ENCODE results near the gene OLFML2B. TPM values are rescaled to one million over a fixed set of nuclear protein-coding genes. Genes with fewer than 3 reads are reported as not detected.

The OLFML2B gene
- total RNA-seq, 1 donor from 2014 or later = 1.8 TPM

DNA sequence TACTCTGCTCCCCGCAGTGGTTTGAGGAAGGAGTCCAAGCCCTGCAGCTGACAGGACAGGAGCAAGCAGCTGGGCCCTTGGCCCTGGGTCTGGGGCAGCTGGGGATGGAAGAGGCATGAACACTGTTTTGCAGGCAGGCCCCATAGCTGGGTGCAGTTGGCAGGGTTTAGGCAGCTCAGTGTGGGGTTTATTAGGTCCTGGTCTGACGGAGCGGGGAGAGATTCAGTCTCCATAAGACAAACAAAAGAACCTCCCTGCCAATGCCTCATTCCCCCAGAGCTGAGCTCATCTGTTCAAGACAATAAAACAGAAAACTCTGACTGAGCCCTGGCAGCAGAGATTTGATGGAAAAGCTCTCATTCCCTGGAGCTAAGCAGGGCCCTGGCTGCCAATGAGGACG, 37.3 kb downstream of the OLFML2B start:
- Mint-ChIP-seq H3K27me3 (no peaks in the 10 kb centered on the region), H3K4me3 (ENCODE audit: low read depth) (no peak overlapping the region)

GRCh38 chr1:161985301-161985822, 38.3 kb downstream of the OLFML2B start:
- no peaks in the 10 kb centered on the region for H3K27me3 Mint-ChIP-seq
- H3K36me3 Mint-ChIP-seq (ENCODE audit: insufficient read depth) = no peaks in the 10 kb centered on the region
- no peak overlapping the region for H3K4me3 Mint-ChIP-seq (ENCODE audit: low read depth)
- no peak for TF ChIP-seq CTCF (IDR thresholded peaks at IDR 0.05; ENCODE audit: unreplicated experiment)
- no peaks in the 10 kb centered on the region for H3K4me1 Mint-ChIP-seq (ENCODE audit: low read depth)
- H3K27ac Mint-ChIP-seq = no peak overlapping the region
- DNase-seq (ENCODE audit: low spot score, unreplicated experiment) = no peak
- H3K9me3 Mint-ChIP-seq (ENCODE audit: low read depth) = peaks cover 3% of the 10 kb centered on the region

More for the DNA sequence above, 37.3 kb downstream of the OLFML2B start:
- Mint-ChIP-seq H3K9me3 (ENCODE audit: low read depth) (peaks cover 3% of the 10 kb centered on the region), H3K27ac (no peak overlapping the region), H3K36me3 (ENCODE audit: insufficient read depth) (no peaks in the 10 kb centered on the region), H3K4me1 (ENCODE audit: low read depth) (no peaks in the 10 kb centered on the region)
- DNase-seq (ENCODE audit: low spot score, unreplicated experiment) = no peak
- no peak for TF ChIP-seq CTCF (IDR thresholded peaks at IDR 0.05; ENCODE audit: unreplicated experiment)

DNA sequence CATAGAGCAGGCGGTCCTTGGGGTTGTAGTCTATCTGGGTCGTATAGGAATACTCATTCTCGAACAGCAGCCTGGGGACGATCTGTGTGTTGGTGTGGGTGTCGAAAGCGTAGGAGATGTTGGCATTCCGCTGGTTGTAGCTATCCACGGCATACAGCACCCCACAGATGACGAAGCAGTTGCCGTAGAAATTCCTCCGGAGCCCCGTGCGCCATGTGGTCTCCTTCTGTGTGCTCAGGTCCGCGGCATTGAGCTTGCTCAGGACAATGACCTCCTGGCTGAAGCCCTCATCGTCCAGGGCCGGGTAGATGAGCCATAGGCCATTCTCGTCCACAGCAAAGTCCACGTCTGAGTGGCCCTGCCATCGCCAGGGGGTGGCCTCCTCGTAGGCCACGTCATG, 39.9 kb downstream of the OLFML2B start:
- Mint-ChIP-seq H3K27me3 (no peaks in the 10 kb centered on the region), H3K4me1 (ENCODE audit: low read depth) (no peaks in the 10 kb centered on the region), H3K9me3 (ENCODE audit: low read depth) (peaks cover 3% of the 10 kb centered on the region), H3K27ac (no peak overlapping the region), H3K4me3 (ENCODE audit: low read depth) (no peak overlapping the region), H3K36me3 (ENCODE audit: insufficient read depth) (no peaks in the 10 kb centered on the region)
- no peak for DNase-seq (ENCODE audit: low spot score, unreplicated experiment)
- no peak for TF ChIP-seq CTCF (IDR thresholded peaks at IDR 0.05; ENCODE audit: unreplicated experiment)

- no peak overlapping the region for H3K4me3 Mint-ChIP-seq (ENCODE audit: low read depth)
- TF ChIP-seq CTCF (IDR thresholded peaks at IDR 0.05; ENCODE audit: unreplicated experiment) = no peak
- no peak overlapping the region for H3K27ac Mint-ChIP-seq
- H3K36me3 Mint-ChIP-seq (ENCODE audit: insufficient read depth) = no peaks in the 10 kb centered on the region
- peaks cover 3% of the 10 kb centered on the region for H3K9me3 Mint-ChIP-seq (ENCODE audit: low read depth)
- H3K27me3 Mint-ChIP-seq = no peaks in the 10 kb centered on the region
- no peak for DNase-seq (ENCODE audit: low spot score, unreplicated experiment)
- no peaks in the 10 kb centered on the region for H3K4me1 Mint-ChIP-seq (ENCODE audit: low read depth)
These were observed 40.8 kb downstream of the OLFML2B start for GRCh38 chr1:161982917-161983316.

DNA sequence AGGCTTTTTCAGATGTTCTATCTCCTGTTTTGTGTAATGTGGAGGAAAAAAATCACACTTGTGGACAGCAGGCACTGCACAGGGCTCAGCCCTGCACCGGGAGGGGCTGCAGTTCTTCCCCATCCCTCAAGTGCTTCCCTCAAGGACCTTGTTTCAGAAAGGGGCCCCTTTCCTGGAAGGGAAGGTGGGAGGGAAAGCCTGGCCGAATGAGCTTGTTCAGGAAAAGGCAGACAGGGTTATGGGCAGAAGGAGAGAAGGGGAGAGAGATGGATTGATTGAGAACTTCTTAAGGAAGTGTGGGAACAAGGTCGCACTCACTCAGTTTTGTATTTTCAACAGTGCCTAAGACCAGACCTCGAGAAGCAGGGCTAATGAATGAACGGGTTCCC, 41.2 kb downstream of the OLFML2B start:
- DNase-seq (ENCODE audit: low spot score, unreplicated experiment) = no peak
- no peak for TF ChIP-seq CTCF (IDR thresholded peaks at IDR 0.05; ENCODE audit: unreplicated experiment)
- Mint-ChIP-seq H3K27me3 (no peaks in the 10 kb centered on the region), H3K4me1 (ENCODE audit: low read depth) (no peaks in the 10 kb centered on the region), H3K36me3 (ENCODE audit: insufficient read depth) (no peaks in the 10 kb centered on the region), H3K9me3 (ENCODE audit: low read depth) (peaks cover 3% of the 10 kb centered on the region), H3K27ac (no peak overlapping the region), H3K4me3 (ENCODE audit: low read depth) (no peak overlapping the region)
